ENCODE measurements around the gene MNS1. TPM values are rescaled to one million over a fixed set of nuclear protein-coding genes. Genes with fewer than 3 reads are reported as not detected.

MNS1 gene
- total RNA-seq = 0.65 and 1.1 TPM in 2 replicates

GRCh38 chr15:56464893-56465520, at the start of gene MNS1:
Gene MNS1, minus strand, starts transcription at chr15:56465137. Its CDS starts 165 bp downstream, at chr15:56464972.

Other genes with a start within 250 kb of the MNS1 start
- gene RFX7, start 221.3 kb downstream of the MNS1 start, total RNA-seq = 3.0 and 3.1 TPM in 2 replicates
- gene TEX9, start 99.7 kb downstream of the MNS1 start, total RNA-seq = 3.1 and 3.8 TPM in 2 replicates

Data from smooth muscle cell of bladder (primary cell).